OCI-LY7 (cell line): ENCODE results near the gene BPIFB2.

Experiments
- CTCF ChIP-seq: fragments of 200-600 bp; sonication (generic); conservative IDR thresholded peaks from 2 replicates; pipeline ENCODE4 v1.5.1; 2014; ENCODE audit warnings: mild to moderate bottlenecking, antibody characterized with exemption, low read length, moderate library complexity, mixed read lengths
- EZH2phosphoT487 ChIP-seq: fragments of 200-600 bp; sonication (generic); IDR thresholded peaks from 2 replicates; pipeline ENCODE4 v1.6.1; 2018; ENCODE audit warnings: low read depth, borderline replicate concordance, mild to moderate bottlenecking, mixed run types, antibody characterized with exemption, low read length, moderate library complexity, mixed read lengths

DNA sequence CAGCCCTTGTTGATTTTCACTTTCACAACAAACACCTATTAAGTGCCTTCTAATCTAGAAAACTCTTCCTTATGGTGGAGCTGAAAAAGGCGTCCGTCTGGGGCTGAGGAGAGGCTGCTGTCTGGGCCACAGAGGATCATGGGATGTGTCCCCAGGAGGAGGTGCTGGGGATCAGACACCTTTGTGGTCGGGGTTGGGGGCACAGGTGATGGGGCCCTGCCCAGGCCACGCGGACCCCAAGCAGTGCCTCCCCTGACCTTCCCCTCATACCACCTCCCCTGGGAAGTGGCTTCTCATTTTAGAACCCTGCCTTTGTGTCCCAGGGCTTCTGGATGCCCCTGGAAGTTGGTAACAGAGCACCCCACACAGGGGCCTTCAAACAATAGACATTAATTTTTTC, 44.3 kb upstream of the BPIFB2 start:
- TF ChIP-seq EZH2phosphoT487: no peak
- TF ChIP-seq CTCF: no peak
